Peyer's patch (tissue), 4 donors: ENCODE measurements around the gene CADPS2.

Source experiments
- POLR2A ChIP-seq, 2 donors: fragments of 450-650 bp; IDR thresholded peaks; one replicate each; pipeline ENCODE4 v1.5.1; 2017; ENCODE audit warnings: antibody characterized with exemption in 2 of 2, mild to moderate bottlenecking in 2 of 2, moderate library complexity in 2 of 2
- TF ChIP-seq, protein P1 (sequence below), 6 experiments: fragments of 450-650 bp in 4 of 6; fragments of 200-600 bp in 2 of 6; sonication (generic) in 1 of 6; IDR thresholded peaks; one replicate each; pipeline ENCODE4 v1.5.1; 2017 to 2019; ENCODE audit warnings: antibody characterized with exemption in 6 of 6, mild to moderate bottlenecking in 3 of 6, moderate library complexity in 1 of 6

DNA sequence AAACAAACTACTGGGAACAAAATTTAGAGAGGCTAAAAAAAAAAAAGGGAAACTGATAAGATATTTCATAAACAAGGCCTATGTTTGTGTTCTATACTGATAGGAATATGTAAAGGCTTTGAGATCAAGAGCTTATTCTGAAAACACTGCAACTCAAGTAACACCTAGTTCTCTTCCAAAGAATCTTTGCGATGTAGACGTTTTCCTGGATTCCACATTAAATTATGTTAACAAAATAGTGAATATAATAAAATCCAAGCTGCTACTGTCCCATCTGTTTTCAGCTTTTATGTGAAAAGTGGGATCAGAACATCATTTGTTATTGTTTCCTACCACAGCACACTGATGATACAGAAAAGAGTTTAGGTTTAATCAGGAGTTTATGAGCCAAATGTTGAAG, 130.6 kb downstream of the CADPS2 start:
- TF ChIP-seq, protein P1, sequence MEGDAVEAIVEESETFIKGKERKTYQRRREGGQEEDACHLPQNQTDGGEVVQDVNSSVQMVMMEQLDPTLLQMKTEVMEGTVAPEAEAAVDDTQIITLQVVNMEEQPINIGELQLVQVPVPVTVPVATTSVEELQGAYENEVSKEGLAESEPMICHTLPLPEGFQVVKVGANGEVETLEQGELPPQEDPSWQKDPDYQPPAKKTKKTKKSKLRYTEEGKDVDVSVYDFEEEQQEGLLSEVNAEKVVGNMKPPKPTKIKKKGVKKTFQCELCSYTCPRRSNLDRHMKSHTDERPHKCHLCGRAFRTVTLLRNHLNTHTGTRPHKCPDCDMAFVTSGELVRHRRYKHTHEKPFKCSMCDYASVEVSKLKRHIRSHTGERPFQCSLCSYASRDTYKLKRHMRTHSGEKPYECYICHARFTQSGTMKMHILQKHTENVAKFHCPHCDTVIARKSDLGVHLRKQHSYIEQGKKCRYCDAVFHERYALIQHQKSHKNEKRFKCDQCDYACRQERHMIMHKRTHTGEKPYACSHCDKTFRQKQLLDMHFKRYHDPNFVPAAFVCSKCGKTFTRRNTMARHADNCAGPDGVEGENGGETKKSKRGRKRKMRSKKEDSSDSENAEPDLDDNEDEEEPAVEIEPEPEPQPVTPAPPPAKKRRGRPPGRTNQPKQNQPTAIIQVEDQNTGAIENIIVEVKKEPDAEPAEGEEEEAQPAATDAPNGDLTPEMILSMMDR (IDR thresholded peaks at IDR 0.05), result no peak
- no peak for TF ChIP-seq POLR2A (IDR thresholded peaks at IDR 0.05)
